Fibroblast of villous mesenchyme (primary cell): ENCODE data around the gene SPRYD3. TPM values are rescaled to one million over a fixed set of nuclear protein-coding genes. Genes with fewer than 3 reads are reported as not detected.

Source experiments
- DNase-seq: peaks from one replicate; pipeline ENCODE4 v3.0.0-alpha.2; 2010; ENCODE audit warnings: low read depth
- H3K4me3 ChIP-seq: 2 replicates; pipeline ENCODE4 v1.5.1; 2011; ENCODE audit warnings: low read depth, mild to moderate bottlenecking, low read length
- total RNA-seq: library from RNA; depleted of rRNA; stranded (reverse); fragments of >200 nt; gene quantifications from 2 replicates; pipeline ENCODE4 v1.2.3, GENCODE V29; 2012
- TF ChIP-seq, protein P1 (sequence below): IDR thresholded peaks from 2 replicates; pipeline ENCODE4 v1.5.1; 2012; ENCODE audit warnings: low read depth, mild to moderate bottlenecking, low read length; ENCODE audit not compliant: insufficient read depth

SPRYD3 gene
- total RNA-seq, 1 donor, result 19.4 TPM

DNA sequence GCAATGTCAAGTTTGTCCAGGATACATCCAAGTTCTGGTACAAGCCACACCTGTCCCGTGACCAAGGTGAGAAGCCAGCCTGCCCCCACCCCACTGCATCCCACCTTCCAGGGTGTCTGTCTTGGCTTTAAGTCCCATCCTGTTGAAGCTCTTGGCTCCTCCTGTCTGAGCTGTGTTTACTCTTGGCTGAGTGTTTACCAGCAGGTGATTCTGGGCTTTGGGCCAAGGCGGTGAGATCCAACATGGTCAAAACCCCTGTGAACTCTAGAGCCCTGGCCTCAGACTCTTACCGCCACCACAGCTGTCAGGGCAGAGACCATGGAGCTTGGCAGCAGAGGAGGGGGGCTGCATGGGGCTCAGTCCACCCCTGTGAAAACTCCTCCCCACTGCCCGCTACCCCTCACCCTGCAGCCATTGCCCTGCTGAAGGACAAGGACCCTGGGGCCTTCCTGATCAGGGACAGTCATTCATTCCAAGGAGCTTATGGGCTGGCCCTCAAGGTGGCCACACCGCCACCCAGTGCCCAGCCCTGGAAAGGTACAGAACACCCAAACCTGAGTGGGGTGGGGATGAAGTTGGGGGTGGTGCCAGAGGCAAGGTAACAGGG lies 17.7 kb downstream of the SPRYD3 start:
- DNase-seq, result no peak
- TF ChIP-seq, protein P1, sequence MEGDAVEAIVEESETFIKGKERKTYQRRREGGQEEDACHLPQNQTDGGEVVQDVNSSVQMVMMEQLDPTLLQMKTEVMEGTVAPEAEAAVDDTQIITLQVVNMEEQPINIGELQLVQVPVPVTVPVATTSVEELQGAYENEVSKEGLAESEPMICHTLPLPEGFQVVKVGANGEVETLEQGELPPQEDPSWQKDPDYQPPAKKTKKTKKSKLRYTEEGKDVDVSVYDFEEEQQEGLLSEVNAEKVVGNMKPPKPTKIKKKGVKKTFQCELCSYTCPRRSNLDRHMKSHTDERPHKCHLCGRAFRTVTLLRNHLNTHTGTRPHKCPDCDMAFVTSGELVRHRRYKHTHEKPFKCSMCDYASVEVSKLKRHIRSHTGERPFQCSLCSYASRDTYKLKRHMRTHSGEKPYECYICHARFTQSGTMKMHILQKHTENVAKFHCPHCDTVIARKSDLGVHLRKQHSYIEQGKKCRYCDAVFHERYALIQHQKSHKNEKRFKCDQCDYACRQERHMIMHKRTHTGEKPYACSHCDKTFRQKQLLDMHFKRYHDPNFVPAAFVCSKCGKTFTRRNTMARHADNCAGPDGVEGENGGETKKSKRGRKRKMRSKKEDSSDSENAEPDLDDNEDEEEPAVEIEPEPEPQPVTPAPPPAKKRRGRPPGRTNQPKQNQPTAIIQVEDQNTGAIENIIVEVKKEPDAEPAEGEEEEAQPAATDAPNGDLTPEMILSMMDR, result no peak
- no peak overlapping the region for H3K4me3 ChIP-seq

DNA sequence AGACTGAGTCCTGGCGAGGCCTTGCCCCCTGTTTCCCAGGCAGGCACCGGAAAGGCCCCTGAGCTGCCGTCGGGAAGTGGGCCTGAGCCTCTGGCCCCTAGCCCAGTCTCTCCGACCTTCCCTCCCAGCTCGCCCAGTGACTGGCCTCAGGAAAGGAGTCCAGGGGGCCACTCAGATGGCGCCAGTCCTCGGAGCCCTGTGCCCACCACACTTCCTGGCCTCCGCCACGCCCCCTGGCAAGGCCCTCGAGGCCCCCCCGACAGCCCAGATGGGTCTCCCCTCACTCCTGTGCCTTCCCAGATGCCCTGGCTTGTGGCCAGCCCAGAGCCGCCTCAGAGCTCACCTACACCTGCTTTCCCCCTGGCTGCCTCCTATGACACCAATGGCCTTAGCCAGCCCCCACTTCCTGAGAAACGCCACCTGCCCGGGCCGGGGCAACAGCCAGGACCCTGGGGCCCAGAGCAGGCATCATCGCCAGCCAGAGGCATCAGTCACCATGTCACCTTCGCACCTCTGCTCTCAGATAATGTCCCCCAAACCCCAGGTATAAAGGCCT lies 18.4 kb downstream of the SPRYD3 start:
- no peak for DNase-seq
- TF ChIP-seq, protein P1, result no peak
- H3K4me3 ChIP-seq, result no peak overlapping the region

DNA sequence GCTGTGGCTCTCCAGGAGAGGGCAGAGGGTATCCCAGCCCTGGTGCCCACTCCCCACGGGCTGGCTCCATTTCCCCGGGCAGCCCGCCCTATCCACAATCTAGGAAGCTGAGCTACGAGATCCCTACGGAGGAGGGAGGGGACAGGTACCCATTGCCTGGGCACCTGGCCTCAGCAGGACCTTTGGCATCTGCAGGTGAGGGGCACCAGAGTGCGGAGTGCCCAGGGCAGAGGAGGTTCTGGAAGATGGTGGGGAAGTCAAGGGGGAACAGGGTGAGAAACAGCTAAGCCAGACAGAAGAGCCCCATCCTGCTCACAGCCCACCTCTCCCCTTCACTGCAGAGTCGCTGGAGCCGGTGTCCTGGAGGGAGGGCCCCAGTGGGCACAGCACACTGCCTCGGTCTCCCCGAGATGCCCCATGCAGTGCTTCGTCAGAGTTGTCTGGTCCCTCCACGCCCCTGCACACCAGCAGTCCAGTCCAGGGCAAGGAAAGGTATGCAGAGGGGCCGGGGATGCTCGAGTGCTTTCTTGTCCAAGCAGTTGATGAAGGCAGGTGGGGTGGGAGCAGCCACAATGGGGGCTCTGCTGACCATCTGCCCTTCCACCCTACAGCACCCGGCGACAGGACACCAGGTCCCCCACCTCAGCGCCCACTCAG lies 19.0 kb downstream of the SPRYD3 start:
- TF ChIP-seq, protein P1, result no peak
- H3K4me3 ChIP-seq, result no peak overlapping the region
- no peak for DNase-seq

DNA sequence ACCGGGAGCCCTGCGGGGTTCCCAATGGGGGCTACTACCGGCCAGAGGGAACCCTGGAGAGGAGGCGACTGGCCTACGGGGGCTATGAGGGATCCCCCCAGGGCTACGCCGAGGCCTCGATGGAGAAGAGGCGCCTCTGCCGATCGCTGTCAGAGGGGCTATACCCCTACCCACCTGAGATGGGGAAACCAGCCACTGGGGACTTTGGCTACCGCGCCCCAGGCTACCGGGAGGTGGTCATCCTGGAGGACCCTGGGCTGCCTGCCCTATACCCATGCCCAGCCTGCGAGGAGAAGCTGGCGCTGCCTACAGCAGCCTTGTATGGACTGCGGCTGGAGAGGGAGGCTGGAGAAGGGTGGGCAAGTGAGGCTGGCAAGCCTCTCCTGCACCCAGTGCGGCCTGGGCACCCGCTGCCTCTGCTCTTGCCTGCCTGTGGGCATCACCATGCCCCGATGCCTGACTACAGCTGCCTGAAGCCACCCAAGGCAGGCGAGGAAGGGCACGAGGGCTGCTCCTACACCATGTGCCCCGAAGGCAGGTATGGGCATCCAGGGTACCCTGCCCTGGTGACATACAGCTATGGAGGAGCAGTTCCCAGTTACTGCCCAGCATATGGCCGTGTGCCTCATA lies 19.6 kb downstream of the SPRYD3 start:
- no peak for DNase-seq
- H3K4me3 ChIP-seq, result no peak overlapping the region
- TF ChIP-seq, protein P1, result no peak

DNA sequence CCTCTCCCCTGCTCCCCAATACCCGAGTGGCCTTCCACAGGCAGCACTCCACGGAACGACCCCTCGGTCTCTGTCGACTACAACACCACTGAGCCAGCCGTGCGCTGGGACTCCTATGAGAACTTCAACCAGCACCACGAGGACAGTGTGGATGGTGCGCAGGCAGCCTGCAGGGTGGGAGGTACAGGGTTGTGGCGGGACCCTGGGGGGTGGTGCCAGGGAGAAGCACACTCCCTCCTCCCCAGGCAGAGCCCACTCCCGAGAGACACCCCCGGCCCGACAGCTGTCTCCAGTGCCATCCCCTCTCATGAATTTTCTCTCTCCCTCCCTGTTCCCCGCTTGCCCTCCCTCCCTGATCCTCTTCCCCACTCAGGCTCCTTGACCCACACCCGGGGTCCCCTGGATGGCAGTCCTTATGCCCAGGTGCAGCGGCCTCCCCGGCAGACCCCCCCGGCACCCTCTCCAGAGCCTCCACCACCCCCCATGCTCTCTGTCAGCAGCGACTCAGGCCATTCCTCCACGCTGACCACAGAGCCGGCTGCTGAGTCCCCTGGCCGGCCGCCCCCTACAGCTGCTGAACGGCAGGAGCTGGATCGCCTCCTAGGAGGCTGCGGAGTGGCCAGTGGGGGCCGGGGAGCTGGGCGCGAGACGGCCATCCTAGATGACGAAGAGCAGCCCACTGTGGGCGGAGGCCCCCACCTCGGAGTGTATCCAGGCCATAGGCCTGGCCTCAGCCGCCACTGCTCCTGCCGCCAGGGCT lies 20.3 kb downstream of the SPRYD3 start:
- DNase-seq, result no peak
- no peak overlapping the region for H3K4me3 ChIP-seq
- TF ChIP-seq, protein P1, result no peak

DNA sequence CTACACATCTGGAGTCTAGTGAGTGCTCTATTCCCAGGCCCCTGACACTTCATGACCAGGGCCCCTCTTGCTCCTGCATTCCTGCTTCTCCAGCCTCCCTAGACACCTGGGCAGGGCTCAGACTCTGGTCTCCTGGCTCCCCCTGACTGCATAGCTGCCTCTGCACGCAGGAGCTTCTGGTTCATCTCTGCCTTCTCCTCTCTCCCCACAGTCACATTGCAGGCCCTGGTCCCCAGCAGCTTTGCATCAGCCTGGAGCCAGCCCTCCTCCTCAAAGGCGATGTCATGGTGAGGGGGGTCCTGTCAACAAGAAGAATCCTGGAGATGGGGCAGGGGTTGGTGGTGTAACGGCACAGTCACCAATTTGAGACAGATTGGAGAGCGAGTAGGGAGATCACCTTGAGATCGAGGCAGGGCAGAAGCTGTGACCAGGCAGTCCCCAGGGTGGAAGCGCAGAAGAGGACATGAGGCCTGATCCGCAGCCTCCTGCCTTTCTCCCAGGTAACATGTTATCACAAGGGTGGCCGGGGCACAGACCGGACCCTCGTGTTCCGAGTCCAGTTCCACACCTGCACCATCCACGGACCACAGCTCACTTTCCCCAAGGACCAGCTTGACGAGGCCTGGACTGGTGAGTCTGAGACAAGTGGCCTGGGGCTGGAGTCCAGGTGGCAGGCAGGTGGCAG lies 21.2 kb downstream of the SPRYD3 start:
- H3K4me3 ChIP-seq, result no peak overlapping the region
- no peak for DNase-seq
- TF ChIP-seq, protein P1, result no peak
